ENCODE measurements around the gene OR51E1. TPM values are rescaled to one million over a fixed set of nuclear protein-coding genes. Genes with fewer than 3 reads are reported as not detected.

The OR51E1 gene, protein sequence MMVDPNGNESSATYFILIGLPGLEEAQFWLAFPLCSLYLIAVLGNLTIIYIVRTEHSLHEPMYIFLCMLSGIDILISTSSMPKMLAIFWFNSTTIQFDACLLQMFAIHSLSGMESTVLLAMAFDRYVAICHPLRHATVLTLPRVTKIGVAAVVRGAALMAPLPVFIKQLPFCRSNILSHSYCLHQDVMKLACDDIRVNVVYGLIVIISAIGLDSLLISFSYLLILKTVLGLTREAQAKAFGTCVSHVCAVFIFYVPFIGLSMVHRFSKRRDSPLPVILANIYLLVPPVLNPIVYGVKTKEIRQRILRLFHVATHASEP
- 2.4 TPM for total RNA-seq (ENCODE audit: insufficient read depth, low replicate concordance)

DNA sequence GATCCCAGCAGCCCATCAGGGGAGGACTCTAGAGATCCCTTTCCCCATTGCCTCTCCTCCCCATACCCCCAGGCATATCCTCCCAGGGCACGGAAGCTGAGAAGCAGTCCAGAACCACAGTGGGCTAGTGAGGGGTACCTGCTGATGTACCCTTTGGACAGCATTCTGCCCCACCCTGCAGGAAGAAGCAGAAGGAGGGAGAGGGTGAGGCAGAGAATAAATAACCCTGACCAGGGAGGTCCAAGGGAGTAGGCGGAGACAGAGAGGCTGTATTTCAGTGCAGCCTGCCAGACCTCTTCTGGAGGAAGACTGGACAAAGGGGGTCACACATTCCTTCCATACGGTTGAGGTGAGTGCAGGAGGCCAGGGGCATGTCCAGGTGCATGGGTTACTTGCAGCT, at the start of gene OR51E1:
Gene OR51E1, plus strand, starts transcription at position 301 of the 400 bp plus-strand sequence. CDS start 8,545 bp downstream, outside the sequence.
- DNase-seq (ENCODE audit: low spot score), result peak; percentile 35

DNA sequence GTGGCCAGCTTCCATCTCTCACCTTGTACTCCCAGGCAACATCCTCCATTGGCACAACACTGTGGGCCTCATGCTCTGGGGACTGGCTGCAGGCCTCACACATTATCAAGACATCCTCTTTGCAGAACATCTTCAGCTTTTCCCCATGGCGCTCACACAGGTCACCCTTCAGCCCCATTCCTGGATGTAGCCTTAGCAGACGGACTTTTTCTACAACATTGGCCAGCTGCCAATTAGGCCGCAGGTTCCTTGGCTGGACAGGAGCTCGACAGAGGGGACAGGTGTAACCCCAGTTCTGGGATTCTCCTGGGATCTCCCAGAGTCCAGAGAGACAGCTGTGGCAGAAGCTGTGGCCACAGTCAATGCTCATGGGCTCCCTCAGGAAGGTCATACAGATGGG, 38.7 kb upstream of the OR51E1 start:
- no peak for DNase-seq (ENCODE audit: low spot score)

DNA sequence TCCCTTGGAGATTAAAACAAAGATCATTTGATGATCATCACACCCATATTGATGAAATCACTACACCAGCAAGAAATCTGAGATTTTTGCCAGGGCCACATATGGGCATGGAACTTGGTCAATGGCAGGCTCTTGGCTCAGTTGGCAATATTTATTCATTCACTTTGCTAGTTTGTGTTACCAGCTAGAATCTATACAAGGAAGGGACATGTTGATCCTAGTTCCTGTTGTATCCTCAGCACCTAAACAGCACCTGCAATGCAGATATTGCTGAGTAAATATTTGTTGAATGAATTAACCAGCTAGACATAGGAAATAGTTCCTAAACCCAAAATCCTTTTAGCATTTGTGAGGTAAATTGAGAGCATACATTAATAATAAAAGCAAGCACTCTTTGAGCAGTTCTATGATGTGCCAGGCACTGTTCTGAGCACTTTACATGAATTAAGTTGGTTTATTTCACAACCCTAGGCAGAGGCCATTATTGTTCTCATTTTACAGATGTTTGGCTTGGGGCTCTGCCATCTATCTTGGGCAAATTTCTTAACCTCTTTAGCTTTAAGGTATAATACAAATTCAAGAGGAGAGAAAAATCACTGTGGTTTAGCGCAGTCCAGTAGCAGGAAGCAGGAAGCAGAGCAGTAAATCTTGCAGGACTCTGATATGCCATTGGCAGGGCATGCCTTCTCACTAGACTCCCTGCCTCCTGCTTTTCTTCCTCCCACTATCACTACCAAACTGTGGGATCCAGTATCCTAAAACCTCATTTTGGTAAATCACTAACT, 37.4 kb upstream of the OR51E1 start:
- DNase-seq (ENCODE audit: low spot score), result peak; percentile 21

DNA sequence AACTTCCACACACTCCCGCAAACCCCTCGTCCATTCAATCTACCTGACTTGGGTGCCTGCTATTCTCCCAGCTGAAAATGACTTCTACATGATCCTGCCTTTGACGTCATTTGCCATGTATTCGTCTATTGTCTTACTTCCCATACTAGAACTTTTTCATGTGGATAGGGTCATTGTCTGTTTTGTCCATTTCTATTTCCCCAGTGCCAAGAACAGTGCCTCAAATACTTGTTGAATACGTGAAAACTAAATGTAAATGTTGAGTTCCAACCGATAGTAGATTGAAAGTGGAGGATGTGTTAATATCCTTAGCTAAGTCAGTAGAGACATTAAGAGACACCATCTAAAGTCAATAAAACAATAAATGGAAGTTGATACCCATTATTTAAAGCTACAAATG, 36.7 kb upstream of the OR51E1 start:
- peak; percentile 7 for DNase-seq (ENCODE audit: low spot score)

DNA sequence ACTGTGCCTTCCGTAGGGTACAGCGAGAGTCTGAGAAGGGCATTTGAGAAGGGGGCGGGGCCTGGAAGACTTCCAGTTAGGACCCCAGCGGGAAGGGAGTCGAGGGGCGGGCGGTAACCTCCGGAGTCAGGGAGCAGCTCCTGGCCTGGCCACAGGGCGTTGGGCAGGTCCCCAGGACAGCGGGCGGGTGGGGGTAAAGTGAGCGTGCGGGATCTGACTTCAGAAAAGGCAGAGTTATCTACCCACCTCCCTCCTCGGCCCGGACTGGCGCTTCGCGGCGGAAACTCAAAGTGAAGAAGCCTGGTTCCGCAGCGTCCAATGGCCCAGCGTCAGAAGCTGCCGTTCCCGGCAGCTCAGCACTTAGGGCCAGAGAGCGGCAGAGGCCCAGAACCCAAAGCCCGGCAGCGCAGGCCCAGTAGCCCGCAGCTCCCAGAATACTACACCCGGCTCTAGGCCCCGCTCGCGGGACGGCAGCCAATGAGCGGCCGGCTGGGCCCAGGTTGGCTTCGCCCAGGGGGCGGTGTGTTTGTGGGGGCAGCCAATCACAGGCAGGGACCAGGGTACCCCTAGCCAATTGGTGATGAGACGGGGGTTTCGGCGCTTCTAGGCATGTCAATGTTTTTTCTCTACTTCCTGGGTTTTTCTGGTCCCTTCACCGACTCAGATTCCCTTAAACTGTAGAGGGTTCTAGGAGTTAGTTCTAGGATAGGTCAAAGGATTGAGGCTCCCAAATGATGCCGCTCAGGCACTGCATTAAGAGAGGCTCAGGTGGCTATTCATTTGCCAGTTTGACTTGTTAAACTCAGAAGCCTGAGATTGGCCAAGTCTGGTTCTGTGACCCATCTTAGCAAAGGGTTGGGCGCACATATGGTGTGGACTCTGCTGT, 35.8 kb upstream of the OR51E1 start, which contains the start of gene TRIM68:
Gene TRIM68, minus strand, starts transcription at position 451 of the 886 bp plus-strand sequence. CDS start 2,727 bp downstream, outside the sequence.
- peak; percentile 98 for DNase-seq (ENCODE audit: low spot score)

DNA sequence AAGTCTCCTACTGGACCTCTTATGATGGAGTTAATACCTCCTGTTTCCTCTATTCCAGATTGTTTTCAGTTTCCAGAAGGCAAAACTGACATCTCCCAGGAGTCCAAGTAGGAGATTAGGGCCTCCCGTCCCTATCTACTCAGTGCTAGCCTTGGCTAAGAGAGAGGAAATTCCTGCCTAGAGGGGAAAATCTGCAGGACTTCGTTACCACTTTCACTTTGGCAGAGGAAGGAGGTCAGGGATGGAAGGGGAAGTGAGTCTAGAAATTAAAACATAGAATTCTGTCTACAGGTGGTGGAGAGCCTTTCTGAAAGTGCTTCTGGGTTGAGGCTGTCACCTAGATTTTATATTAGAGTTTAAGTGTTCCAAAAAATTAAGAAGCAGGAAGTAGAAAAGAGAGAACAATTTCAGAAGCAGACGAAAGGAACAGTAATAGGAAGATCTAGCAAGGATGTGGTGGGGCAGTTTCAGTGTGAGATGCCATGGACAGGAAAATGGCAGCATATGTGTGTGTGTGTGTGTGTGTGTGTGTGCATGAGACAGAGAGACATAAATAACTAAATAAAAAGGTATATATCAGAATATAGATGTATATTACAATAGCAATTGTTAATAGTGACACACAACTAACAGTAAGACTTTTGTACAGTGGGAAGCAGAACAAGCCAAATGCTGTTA, 33.4 kb upstream of the OR51E1 start:
- DNase-seq (ENCODE audit: low spot score), result peak; percentile 19

DNA sequence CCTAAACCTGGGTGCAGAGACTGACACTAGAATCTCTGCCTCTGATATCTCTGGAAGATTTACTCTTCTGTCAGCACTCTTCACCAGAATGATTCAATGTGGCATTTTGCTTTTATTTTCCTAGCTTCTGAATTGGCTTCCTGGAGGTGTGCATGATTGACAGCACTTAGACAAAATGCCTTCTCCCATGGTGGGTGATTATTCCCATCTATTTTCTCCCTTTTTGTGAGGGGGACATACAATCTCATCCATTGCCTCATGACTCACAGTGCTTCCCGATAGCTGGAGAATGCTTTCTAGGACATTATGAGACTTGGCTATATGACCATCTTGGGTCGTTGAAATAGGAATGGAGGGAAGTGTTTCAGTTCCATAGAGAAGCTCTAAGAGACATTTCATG, 31.8 kb upstream of the OR51E1 start:
- no peak for DNase-seq (ENCODE audit: low spot score)

DNA sequence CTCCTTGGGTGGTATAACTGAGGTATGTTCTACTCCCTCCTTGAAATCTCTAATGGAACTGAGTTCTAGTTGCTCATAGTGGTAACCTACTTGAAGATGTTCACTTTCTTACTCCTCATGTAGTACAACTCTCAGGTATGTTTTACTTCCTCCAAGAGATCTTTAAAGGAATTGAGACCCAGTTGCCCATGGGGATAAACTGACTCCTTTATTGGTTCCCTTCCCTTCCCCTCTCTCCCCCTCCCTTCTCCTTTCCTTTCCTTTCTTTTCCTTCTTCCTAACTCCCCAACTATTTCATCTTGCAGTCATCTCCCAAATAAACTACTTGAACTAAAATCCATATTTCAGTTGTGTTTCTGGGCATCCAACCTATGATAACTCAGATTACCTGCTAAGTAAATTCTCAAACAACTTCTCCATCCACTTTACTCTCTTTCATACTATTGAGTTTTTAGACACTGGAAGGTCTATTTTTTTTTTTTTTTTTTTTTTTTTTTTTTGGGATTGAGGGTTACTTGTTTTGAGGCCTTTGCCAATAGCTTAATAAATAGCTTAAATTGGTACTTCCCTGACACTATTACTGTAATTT, 27.8 kb upstream of the OR51E1 start:
- DNase-seq (ENCODE audit: low spot score), result no peak

DNA sequence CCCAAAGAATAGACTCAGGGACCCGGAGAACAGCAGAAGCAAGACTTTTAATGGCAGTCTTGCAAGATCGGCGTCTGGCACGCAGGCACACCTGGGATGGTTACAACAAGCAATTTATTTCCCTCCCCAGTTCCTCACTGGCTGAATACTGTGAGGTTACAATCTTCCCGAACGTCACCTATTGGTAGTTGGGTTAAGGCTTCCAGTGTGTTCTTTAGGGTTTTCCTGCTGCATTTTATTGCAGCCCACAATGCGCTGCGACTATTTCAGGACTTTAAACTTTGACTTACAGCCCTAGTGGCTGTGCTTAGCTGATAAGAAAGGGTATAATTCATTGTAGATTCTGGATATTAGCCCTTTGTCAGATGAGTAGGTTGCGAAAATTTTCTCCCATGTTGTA, 24.3 kb upstream of the OR51E1 start:
- DNase-seq (ENCODE audit: low spot score), result no peak

DNA sequence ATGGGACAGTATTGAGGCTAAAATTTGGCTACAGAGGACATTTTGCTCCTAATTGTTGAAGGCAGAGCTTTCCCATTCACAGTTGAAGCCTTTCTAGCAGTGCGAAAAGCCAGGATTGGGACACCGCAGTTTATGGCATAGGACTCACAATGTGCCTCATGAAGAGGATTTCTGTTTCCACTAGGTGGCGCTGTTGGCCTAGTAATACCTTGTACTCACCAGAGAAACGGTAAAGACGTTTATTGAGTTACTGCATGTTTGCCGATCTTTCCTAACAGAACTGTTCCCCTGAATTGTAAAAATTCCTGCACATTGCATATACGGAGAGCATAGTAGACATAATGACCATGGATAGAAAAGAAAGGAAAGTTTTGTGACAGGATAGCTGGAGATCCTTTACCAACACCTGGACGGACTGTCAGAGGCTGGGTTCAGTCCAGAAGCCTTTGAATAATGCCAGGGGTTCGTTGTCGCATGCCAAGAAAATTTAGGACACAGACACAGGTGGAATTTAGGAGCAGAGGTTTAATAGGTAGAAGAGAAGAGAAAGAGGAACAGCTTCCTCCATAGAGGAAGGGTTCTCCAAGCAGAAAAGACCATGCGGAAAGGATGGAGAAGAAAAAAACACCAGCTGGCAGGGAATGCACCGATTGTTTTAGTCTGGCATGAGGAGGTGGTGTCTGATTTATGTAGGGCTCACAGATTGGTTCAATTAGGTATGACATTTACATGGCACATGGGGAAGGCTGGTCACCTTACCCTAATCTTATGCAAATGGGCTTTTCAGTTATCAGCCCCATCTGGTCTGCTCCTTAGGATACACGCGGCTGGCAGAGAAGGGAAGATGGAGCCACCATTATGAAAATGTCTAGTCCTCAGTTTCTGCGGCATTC, 17.3 kb upstream of the OR51E1 start:
- DNase-seq (ENCODE audit: low spot score), result peak; percentile 82

DNA sequence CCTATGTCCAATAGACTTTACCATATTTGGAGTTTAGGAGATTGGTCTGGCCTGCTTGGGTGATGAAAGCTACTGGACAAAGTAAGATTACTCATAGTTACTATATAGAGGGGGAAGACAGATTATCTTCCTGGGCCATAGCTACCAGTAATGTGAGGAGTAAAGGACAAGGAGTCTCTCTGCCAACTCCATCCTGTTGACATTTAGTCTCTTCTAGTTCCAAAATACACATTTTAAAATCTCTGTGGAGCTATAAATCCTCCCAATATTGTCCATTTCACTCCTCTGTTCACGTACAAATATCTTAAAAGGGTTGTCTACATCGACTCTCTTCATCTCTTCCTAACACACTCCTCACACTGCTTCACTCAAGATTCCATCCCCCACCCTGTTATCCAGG, 7.6 kb upstream of the OR51E1 start:
- DNase-seq (ENCODE audit: low spot score), result no peak

DNA sequence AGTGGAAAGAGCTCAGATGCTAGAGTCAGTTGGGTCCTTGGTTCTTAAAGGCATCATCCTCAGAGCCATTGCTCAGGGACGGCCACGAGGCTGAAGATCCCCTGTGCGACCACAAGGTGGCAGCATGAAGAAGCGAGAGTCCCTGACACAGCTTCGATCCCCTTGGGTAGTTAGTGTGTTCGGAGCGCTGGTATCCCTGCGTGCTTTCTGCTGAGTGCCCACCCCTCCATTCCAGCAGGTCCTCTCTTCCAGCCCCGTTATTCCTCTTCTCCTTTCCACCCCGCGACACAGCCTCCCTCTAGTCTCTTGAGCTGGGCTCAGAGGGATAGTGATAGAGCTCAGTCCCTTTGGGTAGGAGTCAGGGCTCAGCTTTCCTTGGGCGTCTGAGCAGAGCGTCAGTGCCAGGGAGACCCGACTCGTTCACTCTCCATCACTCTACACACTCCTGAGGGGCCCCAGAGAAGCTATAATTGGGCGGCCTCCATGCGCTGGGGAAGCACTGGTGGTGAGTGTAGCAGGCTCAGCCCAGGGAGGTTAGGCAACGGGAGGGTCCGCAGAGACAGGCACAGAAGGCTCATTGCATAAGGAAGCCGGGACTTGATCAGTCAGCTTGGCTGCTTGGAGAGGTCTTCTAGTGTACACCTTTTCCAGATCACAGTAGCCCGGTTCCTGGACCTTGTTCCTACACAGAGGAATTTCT, 6.7 kb upstream of the OR51E1 start, which contains the start of gene OR51D1:
Gene OR51D1, plus strand, starts transcription at position 516 of the 700 bp plus-strand sequence. CDS start 2,314 bp downstream, outside the sequence.
- DNase-seq (ENCODE audit: low spot score), result peak; percentile 92

DNA sequence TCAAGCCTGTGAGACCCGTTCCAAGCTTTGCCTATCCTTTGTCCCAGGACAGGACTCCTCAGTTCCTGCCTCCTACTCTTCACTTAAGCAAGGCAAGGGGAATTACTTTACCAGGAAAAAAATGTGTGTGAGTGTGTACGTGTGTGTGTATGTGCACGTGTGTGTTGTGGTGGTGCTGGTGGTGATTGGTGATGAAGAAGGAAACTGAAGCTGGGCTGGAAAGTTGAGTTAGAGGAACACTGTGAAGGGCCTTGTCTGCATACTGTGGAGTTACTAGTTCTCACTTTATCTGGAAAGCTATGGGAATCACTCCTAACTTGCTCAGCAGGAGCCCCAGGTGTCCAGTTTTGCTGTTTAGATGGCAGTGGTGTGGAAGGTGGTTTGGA, 6.1 kb upstream of the OR51E1 start:
- DNase-seq (ENCODE audit: low spot score), result no peak

DNA sequence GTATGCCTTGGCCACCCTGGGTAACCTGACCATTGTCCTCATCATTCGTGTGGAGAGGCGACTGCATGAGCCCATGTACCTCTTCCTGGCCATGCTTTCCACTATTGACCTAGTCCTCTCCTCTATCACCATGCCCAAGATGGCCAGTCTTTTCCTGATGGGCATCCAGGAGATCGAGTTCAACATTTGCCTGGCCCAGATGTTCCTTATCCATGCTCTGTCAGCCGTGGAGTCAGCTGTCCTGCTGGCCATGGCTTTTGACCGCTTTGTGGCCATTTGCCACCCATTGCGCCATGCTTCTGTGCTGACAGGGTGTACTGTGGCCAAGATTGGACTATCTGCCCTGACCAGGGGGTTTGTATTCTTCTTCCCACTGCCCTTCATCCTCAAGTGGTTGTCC, 3.9 kb upstream of the OR51E1 start:
- DNase-seq (ENCODE audit: low spot score), result no peak

DNA sequence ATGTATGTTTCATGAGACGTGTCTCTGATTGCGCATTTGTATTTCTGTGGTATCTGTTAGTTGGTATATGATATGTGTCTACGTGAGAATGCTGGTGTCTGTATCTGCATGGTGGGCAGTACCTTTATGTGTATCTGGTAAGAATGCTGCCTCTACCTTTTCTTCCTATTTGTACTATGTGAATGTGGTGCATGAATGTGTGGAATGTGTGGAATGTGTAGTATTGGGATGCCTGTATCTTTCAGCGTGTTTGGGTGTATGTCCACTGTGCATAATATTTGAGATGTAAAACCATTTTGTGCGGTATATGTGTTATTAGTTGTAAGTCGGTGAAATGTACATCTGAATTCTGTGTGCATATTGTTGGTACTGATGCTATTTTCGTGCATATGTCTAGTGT, 2.3 kb upstream of the OR51E1 start:
- no peak for DNase-seq (ENCODE audit: low spot score)

DNA sequence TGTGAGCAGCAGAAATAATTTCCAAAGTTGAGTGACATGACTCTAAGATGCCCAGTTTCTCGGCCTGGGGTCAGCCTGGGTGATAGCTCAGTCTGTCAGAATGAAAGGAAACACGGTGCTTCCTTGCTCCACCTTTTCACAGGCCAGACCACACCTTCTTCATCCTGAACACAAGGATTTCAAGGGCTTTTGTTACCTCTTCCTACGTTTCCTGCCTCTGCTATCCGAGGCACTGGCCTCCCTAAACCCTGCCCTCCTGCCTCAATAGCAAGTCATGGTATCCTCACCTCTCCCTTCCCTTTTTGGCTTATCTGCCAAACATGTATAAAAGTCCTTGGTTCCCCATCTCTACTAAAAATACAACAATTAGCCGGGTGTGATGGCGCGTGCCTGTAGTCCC, 1.7 kb upstream of the OR51E1 start:
- no peak for DNase-seq (ENCODE audit: low spot score)

DNA sequence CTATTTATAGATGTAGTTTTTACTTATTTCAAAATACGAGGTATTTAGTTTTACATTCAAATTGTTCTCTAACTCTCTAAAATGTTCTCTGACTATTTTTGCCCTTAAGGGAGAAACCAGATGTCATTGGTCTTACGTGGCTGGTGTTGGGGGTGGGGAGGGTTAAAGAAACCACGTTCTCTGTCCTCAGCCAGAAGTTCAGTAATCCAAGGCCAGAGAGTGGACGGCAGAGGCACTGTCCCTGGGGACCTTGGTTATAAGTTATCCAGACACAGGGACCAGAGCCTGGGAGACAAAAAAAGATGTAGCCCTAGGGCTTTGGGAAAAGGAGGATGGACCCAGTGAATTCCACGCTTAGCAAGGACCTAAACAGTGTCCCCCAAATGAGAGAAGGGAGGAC, 706 bp upstream of the OR51E1 start:
- peak; percentile 43 for DNase-seq (ENCODE audit: low spot score)

DNA sequence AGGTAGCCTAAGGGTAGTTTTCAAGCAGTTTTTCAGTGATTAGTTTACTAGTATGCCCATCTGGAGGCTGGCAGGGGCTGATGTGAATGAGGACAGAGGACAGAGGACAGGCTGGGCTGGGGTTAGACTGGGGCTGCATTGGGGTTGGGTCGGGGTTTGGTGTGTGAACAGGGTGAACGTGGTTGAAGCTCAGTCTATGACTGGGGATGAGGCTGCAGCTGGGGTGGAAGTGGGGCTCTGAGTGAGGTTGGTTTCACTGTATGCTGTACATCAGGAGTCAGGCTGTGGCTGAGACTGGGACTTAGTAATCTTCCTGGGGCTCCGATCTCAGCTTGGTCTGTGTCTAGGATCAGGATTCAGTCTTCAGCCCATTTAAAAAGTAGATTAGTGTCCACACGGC, 451 bp downstream of the OR51E1 start:
- DNase-seq (ENCODE audit: low spot score), result peak; percentile 89

DNA sequence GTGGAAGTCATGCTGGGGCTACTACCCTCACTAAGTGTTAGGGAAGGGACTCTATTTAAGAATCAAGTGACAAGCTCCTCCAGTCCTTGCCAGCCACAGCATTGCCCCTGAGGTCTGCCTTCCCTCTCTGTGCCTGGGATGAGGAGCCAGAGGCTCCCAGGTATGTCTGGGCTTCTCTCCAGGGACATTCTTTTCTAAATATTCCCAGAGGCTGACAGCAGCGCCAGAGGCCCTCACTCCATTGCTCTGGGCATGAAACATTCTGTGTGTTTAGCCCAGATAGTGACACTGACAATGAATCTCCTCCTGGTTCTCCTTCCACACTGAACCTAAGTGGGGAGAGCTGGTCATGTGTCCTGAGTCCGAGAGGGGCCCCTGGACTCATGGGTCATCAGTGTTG, 2.2 kb downstream of the OR51E1 start:
- no peak for DNase-seq (ENCODE audit: low spot score)

Measured in umbilical cord (tissue), 2 donors.